HG03520 (cell line): Measurements from ENCODE around the gene JRKL.

Experiments
- ATAC-seq: cut with Tn5 transposase; IDR thresholded peaks from one replicate; pipeline ENCODE4 v1.9.1; 2021; ENCODE audit warnings: mild to moderate bottlenecking, moderate library complexity; ENCODE audit not compliant: unreplicated experiment

JRKL gene

GRCh38 chr11:96389720-96390487, at the start of gene JRKL, which contains the start of gene CCDC82:
Gene JRKL (plus strand): TSS chr11:96390013. CDS start chr11:96390650, 637 bp downstream.
Gene CCDC82 (minus strand): TSS chr11:96389912. CDS start chr11:96384747, 5,165 bp downstream.
- peak; percentile 92 for ATAC-seq

GRCh38 chr11:96340555-96340885, 49.3 kb upstream of the JRKL start:
- ATAC-seq, result no peak

- ATAC-seq, result peak; percentile 40
These were observed 48.4 kb upstream of the JRKL start for GRCh38 chr11:96341211-96342013.

GRCh38 chr11:96342014-96342960, 47.5 kb upstream of the JRKL start:
- ATAC-seq, result no peak

GRCh38 chr11:96342961-96343711, 46.7 kb upstream of the JRKL start, which contains the start of gene MAML2:
Gene MAML2 (minus strand): TSS chr11:96343195. CDS start chr11:96341895, 1,300 bp downstream.
- ATAC-seq, result peak; percentile 83

GRCh38 chr11:96356848-96357247, 33.0 kb upstream of the JRKL start:
- no peak for ATAC-seq

GRCh38 chr11:96357794-96358193, 32.0 kb upstream of the JRKL start:
- ATAC-seq, result no peak

GRCh38 chr11:96358321-96358720, 31.5 kb upstream of the JRKL start:
- no peak for ATAC-seq

GRCh38 chr11:96361778-96362177, 28.0 kb upstream of the JRKL start:
- no peak for ATAC-seq

- ATAC-seq, result no peak
These were observed 24.3 kb upstream of the JRKL start for GRCh38 chr11:96365493-96365892.

- ATAC-seq, result no peak
These were observed 23.8 kb upstream of the JRKL start for GRCh38 chr11:96366024-96366423.

- no peak for ATAC-seq
These were observed 22.5 kb upstream of the JRKL start for GRCh38 chr11:96367342-96367741.

GRCh38 chr11:96373826-96374225, 16.0 kb upstream of the JRKL start:
- ATAC-seq, result no peak

GRCh38 chr11:96376796-96377195, 13.0 kb upstream of the JRKL start:
- no peak for ATAC-seq

- no peak for ATAC-seq
These were observed 5.7 kb upstream of the JRKL start for GRCh38 chr11:96384156-96384555.

- ATAC-seq, result no peak
These were observed 4.6 kb upstream of the JRKL start for GRCh38 chr11:96385187-96385586.

- peak; percentile 42 for ATAC-seq
These were observed 708 bp upstream of the JRKL start for GRCh38 chr11:96388891-96389719.

GRCh38 chr11:96390488-96390792, 627 bp downstream of the JRKL start:
- no peak for ATAC-seq

GRCh38 chr11:96391698-96392307, 2.0 kb downstream of the JRKL start:
- no peak for ATAC-seq
